Measurements from ENCODE around the gene GABRR3.

GABRR3 gene

GRCh38 chr3:97939401-97939800 is 95.7 kb downstream of the GABRR3 start:
- Histone ChIP-seq H3K36me3 (ENCODE audit: control insufficient read depth, insufficient read depth, low read length) (no peaks in the 10 kb centered on the region), H3K4me2 (ENCODE audit: low read length) (no peak overlapping the region), H2BK120ac (ENCODE audit: low read depth, low read length) (no peak overlapping the region), H3K27me3 (ENCODE audit: insufficient read depth, low read length, poor library complexity) (no peaks in the 10 kb centered on the region), H3K27ac (ENCODE audit: low read depth, low read length) (no peak overlapping the region), H4K5ac (ENCODE audit: low read length) (no peak overlapping the region), H3K79me2 (ENCODE audit: control insufficient read depth, insufficient read depth, low read length) (no peaks in the 10 kb centered on the region), H3K18ac (ENCODE audit: low read length) (no peak overlapping the region), H3K4ac (ENCODE audit: low read depth, low read length) (no peak overlapping the region), H3K56ac (ENCODE audit: low read length) (no peak overlapping the region), H2BK5ac (ENCODE audit: low read length) (no peak overlapping the region), H3K79me1 (ENCODE audit: low read length) (no peaks in the 10 kb centered on the region), H2AK5ac (ENCODE audit: low read length) (no peak overlapping the region), H4K8ac (ENCODE audit: low read depth, low read length) (no peak overlapping the region), H2BK15ac (replicated peaks; ENCODE audit: low read depth) (no peak overlapping the region), H3K4me3 (ENCODE audit: low read length) (no peak overlapping the region), H3K9ac (ENCODE audit: low read length) (no peak overlapping the region), H3K4me1 (ENCODE audit: control insufficient read depth, low read depth, low read length) (no peaks in the 10 kb centered on the region), H3K23ac (ENCODE audit: low read length) (no peak overlapping the region)
- WGBS (ENCODE audit: extremely low coverage, insufficient coverage, low lambda C conversion rate): no CpG with 5 or more reads among the region's 2 CpGs
- DNase-seq: no peak

- no peak for DNase-seq
Observed at GRCh38 chr3:97938444-97938843, 96.7 kb downstream of the GABRR3 start.

DNA sequence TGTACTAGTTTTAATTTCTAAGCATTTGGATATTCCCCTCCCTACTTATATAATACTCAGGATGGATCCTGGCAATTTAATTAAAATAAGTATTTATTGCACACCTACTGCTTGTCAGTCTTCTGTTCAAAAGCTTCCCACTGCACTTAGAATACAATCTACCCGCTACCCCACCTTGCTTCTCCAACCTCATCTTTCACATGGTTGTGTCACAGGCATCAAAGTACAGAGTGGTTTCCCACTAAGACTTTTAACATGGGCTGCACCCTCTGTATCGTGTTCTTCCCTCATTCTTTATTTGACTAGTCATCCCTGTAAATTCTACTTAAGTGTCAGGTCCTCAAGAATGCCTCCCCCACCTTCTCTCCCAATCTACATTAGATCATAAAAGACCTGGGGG is 97.9 kb downstream of the GABRR3 start:
- DNase-seq: no peak
- no peak overlapping the region for H3K23ac ChIP-seq (ENCODE audit: low read length)
- no CpG with 5 or more reads among the region's 2 CpGs for WGBS (ENCODE audit: extremely low coverage, insufficient coverage, low lambda C conversion rate)

More at GRCh38 chr3:97938444-97938843, 96.7 kb downstream of the GABRR3 start:
- WGBS (ENCODE audit: extremely low coverage, insufficient coverage, low lambda C conversion rate): no CpG with 5 or more reads among the region's 1 CpG
- no peaks in the 10 kb centered on the region for H3K79me1 ChIP-seq (ENCODE audit: low read length)
- no peak overlapping the region for H2BK5ac ChIP-seq (ENCODE audit: low read length)
- H3K4me3 ChIP-seq (ENCODE audit: low read length): no peak overlapping the region
- no peak overlapping the region for H3K4me2 ChIP-seq (ENCODE audit: low read length)
- no peak overlapping the region for H3K18ac ChIP-seq (ENCODE audit: low read length)
- no peak overlapping the region for H2BK15ac ChIP-seq (replicated peaks; ENCODE audit: low read depth)
- no peaks in the 10 kb centered on the region for H3K4me1 ChIP-seq (ENCODE audit: control insufficient read depth, low read depth, low read length)
- H4K5ac ChIP-seq (ENCODE audit: low read length): no peak overlapping the region
- no peak overlapping the region for H3K56ac ChIP-seq (ENCODE audit: low read length)
- H2AK5ac ChIP-seq (ENCODE audit: low read length): no peak overlapping the region
- H3K36me3 ChIP-seq (ENCODE audit: control insufficient read depth, insufficient read depth, low read length): no peaks in the 10 kb centered on the region
- H2BK120ac ChIP-seq (ENCODE audit: low read depth, low read length): no peak overlapping the region
- H3K79me2 ChIP-seq (ENCODE audit: control insufficient read depth, insufficient read depth, low read length): no peaks in the 10 kb centered on the region
- H4K8ac ChIP-seq (ENCODE audit: low read depth, low read length): no peak overlapping the region
- no peak overlapping the region for H3K27ac ChIP-seq (ENCODE audit: low read depth, low read length)
- H3K27me3 ChIP-seq (ENCODE audit: insufficient read depth, low read length, poor library complexity): no peaks in the 10 kb centered on the region
- H3K9ac ChIP-seq (ENCODE audit: low read length): no peak overlapping the region
- H3K4ac ChIP-seq (ENCODE audit: low read depth, low read length): no peak overlapping the region
- no peak overlapping the region for H3K23ac ChIP-seq (ENCODE audit: low read length)

DNA sequence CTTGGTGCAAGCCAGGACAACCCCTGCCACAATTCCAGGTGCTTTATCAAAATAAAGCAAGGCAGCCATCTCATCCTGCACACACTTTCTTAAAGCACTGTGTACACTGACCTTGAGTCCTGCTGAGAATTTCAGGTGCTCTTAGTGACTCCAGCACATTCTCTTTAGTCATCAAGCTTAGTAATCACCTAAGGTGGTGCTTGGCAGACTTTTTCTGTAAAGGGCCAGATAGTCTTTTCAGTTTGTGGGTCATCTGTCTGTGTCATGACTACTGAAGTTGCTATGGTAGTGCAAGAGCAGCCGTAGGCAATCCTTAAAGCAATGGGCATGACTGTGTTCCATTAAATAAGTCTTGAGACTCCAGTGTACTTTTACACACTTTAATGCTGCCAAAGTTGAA is 99.3 kb downstream of the GABRR3 start:
- no peak overlapping the region for H4K5ac ChIP-seq (ENCODE audit: low read length)
- H3K79me2 ChIP-seq (ENCODE audit: control insufficient read depth, insufficient read depth, low read length): no peaks in the 10 kb centered on the region
- H4K8ac ChIP-seq (ENCODE audit: low read depth, low read length): no peak overlapping the region
- WGBS (ENCODE audit: extremely low coverage, insufficient coverage, low lambda C conversion rate): no CpG with 5 or more reads among the region's 1 CpG
- H3K23ac ChIP-seq (ENCODE audit: low read length): no peak overlapping the region
- no peak overlapping the region for H3K4me3 ChIP-seq (ENCODE audit: low read length)
- no peak overlapping the region for H3K27ac ChIP-seq (ENCODE audit: low read depth, low read length)
- H3K18ac ChIP-seq (ENCODE audit: low read length): no peak overlapping the region
- DNase-seq: no peak
- no peak overlapping the region for H3K9ac ChIP-seq (ENCODE audit: low read length)
- H2BK5ac ChIP-seq (ENCODE audit: low read length): no peak overlapping the region
- no peak overlapping the region for H3K4me2 ChIP-seq (ENCODE audit: low read length)
- no peak overlapping the region for H3K4ac ChIP-seq (ENCODE audit: low read depth, low read length)
- H3K36me3 ChIP-seq (ENCODE audit: control insufficient read depth, insufficient read depth, low read length): no peaks in the 10 kb centered on the region
- no peaks in the 10 kb centered on the region for H3K27me3 ChIP-seq (ENCODE audit: insufficient read depth, low read length, poor library complexity)
- H2BK120ac ChIP-seq (ENCODE audit: low read depth, low read length): no peak overlapping the region
- H3K4me1 ChIP-seq (ENCODE audit: control insufficient read depth, low read depth, low read length): no peaks in the 10 kb centered on the region
- no peak overlapping the region for H2AK5ac ChIP-seq (ENCODE audit: low read length)
- H2BK15ac ChIP-seq (replicated peaks; ENCODE audit: low read depth): no peak overlapping the region
- H3K79me1 ChIP-seq (ENCODE audit: low read length): no peaks in the 10 kb centered on the region
- no peak overlapping the region for H3K56ac ChIP-seq (ENCODE audit: low read length)

More for the DNA sequence above, 97.9 kb downstream of the GABRR3 start:
- Histone ChIP-seq H3K4me3 (ENCODE audit: low read length) (no peak overlapping the region), H4K8ac (ENCODE audit: low read depth, low read length) (no peak overlapping the region), H3K4ac (ENCODE audit: low read depth, low read length) (no peak overlapping the region), H3K27me3 (ENCODE audit: insufficient read depth, low read length, poor library complexity) (no peaks in the 10 kb centered on the region), H4K5ac (ENCODE audit: low read length) (no peak overlapping the region), H3K18ac (ENCODE audit: low read length) (no peak overlapping the region), H3K79me2 (ENCODE audit: control insufficient read depth, insufficient read depth, low read length) (no peaks in the 10 kb centered on the region), H3K27ac (ENCODE audit: low read depth, low read length) (no peak overlapping the region), H3K4me2 (ENCODE audit: low read length) (no peak overlapping the region), H2BK15ac (replicated peaks; ENCODE audit: low read depth) (no peak overlapping the region), H3K4me1 (ENCODE audit: control insufficient read depth, low read depth, low read length) (no peaks in the 10 kb centered on the region), H3K56ac (ENCODE audit: low read length) (no peak overlapping the region), H2BK120ac (ENCODE audit: low read depth, low read length) (no peak overlapping the region), H2BK5ac (ENCODE audit: low read length) (no peak overlapping the region), H3K9ac (ENCODE audit: low read length) (no peak overlapping the region), H3K79me1 (ENCODE audit: low read length) (no peaks in the 10 kb centered on the region), H3K36me3 (ENCODE audit: control insufficient read depth, insufficient read depth, low read length) (no peaks in the 10 kb centered on the region), H2AK5ac (ENCODE audit: low read length) (no peak overlapping the region)

Data from mesendoderm (in vitro differentiated cells).